Activated CD8-positive, alpha-beta memory T cell treated with anti-CD3 and anti-CD28 coated beads, Interleukin-2, amount 50 U/mL, for 4 hours (primary cell): ENCODE data around the gene RGPD3.
"Not testable (repeated sequence)": the region's sequence is repeated elsewhere in the genome, so short reads cannot be mapped to it uniquely, and the experiment has no call there.

Experiments used
- DNase-seq: peaks from one replicate; pipeline ENCODE4 v3.0.0-alpha.2; 2020

RGPD3 gene

DNA sequence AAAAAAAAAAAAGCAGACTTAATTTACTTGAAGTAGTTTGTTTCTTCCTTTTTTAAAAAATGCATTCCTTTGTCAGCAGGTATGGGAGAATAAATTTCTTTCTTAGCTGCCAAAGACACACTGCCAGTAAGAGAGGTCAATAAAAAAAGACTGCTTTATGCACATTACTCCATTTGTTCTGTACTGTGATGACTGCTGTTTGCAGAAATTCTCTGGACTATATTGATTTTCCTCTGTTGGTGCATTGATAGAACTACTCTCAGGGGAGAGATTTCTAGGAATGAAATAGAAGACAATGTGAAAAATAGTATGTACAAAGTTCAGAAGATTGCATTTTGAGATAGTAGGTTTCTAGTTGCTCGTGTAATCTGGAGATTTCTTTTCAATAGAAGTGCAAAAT lies 11.3 kb upstream of the RGPD3 start:
- DNase-seq: not testable (repeated sequence)

DNA sequence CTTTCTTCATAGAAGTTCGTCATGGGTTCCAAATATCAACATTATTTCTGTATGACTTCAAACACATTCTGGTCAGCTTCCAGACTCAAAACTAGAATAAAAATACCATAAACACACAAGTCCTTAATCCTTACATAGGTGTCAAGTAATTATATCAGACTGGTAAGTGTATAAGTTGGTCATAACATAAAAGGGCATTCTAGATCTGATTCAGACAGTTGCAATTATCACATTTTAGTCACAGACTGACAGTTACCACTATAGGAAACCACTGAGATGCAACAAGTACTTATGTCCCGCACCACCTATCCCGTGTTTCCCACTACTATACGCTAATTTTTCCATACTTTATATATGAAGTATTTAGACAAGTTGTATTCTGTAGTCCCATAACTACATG lies 9.4 kb upstream of the RGPD3 start:
- not testable (repeated sequence) for DNase-seq

DNA sequence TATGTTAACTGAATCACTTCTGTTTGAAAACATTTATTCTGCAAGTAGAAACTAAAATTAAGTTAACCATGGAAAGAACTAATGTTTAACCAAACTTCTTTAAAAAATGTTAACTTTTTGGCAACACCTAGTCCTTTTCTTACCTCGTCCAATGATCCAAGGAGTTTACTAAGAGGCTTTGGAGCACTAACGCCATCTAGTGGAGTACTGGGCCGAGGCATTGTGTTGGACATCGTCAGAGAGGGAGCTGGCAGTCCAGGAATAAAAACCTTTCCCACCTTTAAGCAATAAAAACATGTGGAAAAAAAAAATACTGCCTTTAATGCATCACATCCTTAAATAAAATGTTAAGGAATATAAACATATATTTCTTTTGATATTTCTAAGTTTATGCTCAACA lies 2.4 kb upstream of the RGPD3 start:
- peak; percentile 53 for DNase-seq

DNA sequence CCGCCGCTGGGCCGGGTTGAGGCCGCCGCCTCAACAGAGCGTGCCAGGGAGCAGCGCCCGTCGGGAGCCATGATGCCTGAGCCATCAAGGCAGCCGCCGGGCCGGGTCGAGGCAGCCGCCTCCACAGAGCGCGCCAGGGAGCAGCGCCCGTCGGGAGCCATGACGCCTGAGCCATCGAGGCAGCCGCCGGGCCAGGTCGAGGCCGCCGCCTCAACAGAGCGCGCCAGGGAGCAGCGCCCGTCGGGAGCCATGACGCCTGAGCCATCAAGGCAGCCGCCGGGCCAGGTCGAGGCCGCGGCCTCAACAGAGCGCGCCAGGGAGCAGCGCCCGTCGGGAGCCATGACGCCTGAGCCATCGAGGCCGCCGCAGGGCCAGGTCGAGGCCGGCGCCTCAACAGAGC lies 697 bp downstream of the RGPD3 start:
- not testable (repeated sequence) for DNase-seq

DNA sequence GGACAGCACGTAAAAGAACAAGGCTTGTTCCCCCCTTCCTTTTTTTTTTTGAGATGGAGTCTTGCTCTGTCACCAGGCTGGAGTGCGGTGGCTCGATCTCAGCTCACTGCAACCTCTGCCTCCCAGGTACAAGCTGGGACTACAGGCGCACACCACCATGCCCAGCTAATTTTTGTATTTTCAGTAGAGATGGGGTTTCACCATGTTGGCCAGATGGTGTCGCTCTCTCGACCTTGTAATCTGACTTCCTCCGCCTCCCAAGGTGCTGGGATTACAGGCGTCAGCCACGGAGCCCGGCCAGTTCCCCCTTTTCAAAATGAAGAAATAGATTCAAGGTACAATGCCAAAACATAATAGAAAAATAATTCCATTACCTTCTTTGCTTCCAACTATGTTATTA lies 6.3 kb downstream of the RGPD3 start:
- DNase-seq: not testable (repeated sequence)

DNA sequence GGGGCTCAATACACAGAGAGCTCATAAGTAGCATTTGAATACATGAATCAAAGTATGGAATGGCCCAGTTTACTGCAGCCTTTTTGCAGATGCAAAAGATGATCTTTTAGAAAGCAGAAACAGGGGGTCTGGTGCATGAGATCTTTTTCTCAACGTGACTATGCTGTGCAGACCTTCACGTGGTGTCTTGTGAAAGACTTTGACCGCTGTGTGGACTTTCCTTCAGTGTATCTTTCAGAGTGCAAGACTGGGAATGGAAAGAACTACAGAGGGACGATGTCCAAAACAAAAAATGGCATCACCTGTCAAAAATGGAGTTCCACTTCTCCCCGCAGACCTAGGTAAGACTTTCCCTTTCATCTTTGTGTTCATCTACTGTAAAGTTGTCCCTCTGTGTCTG lies 77.5 kb downstream of the RGPD3 start:
- DNase-seq: not testable (repeated sequence)

DNA sequence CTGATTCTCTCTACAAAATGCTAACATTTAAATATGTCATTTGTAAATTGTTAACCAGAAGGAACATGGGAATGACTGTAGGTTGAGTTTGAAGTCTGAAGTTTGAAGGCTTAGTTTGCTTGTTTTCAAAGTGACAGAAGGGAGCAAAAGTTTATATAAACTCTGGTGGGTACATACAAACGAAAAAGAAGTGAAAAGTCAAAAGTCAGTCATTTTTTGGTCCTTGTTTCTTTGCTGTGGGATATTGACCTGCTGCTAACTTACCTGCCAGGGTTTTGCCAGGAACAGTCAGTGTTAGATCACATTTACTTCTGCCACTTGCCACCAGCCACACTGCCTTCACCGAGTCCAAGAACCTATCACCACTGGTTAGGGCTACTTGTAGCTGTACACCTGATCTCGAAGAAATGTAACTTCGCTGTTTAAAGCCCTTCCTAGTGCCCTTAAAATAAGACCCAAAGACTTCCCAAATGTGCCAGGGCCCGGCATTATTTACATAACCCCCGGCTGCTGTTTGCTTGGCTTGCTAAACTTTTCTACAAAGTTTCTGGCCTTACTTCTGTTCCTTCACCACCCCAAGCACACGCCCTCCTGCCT lies 79.3 kb downstream of the RGPD3 start:
- not testable (repeated sequence) for DNase-seq

DNA sequence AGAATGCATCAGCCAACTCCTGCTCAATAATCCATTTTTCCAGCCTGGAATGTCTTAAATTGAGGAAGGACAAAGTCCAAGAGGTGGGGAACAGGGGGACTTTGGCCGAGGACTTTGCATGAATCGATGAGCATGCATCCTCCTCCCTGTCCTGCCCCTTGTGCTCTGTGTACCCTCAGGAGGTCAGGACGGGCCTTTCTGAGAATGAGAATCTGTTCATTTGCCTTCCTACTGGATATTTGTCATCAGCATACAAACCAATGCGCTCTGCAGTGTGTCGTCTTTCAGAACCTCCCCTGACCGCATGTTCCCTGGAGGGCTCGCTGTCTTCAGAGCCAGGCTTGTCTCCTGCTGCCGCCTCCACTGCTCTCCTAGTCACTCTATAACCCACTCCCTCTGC lies 83.7 kb downstream of the RGPD3 start:
- DNase-seq: not testable (repeated sequence)

DNA sequence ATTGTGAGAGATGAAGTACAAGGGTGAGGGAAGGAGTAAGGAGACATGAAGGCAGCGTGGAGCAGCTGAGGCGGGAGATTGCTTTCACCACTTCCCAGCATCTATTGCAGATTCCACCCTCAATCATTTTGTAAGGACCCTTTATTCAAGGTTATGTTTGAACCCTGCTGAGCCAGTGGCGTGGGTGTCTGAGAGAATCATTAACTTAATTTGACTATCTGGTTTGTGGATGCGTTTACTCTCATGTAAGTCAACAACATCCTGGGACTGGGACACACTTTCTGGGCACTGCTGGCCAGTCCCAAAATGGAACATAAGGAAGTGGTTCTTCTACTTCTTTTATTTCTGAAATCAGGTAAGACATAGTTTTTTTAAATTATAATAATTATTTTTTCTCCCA lies 86.3 kb downstream of the RGPD3 start:
- not testable (repeated sequence) for DNase-seq

DNA sequence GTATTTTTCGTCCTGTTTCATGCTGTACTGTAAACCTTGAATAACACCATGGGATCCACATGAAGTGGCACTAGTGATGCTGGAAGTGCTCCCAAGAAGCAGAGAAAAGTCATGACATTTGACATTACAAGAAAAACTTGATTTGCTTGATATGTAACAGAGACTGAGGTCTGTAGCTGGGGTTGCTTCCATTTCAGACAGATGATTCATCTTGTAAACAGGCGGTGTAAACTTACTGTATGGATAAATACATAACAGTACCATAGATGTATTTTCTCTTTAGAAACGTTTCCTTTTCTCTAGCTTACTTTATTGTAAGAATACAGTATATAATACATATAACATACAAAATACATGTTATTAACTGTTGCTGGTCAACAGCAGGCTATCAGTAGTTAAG lies 88.6 kb downstream of the RGPD3 start:
- DNase-seq: not testable (repeated sequence)

DNA sequence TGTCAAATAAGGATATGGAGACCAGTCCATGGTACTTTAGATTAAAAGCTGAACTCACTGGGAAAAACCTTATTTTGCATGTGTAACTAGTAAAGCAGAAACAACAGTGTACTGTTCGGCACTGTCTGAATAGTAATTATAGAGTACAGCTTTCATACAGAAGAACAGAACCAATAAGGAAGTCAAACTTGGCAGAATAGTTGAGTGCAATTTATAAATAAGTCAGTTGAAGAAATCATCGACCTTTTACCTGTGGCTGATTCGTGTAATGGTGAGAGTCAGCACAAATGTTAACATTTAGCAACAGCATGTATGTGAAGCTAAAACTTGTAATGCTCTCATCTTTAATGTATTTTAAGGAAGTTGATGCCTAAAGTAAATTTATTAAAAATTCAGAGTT lies 99.0 kb downstream of the RGPD3 start:
- DNase-seq: not testable (repeated sequence)

DNA sequence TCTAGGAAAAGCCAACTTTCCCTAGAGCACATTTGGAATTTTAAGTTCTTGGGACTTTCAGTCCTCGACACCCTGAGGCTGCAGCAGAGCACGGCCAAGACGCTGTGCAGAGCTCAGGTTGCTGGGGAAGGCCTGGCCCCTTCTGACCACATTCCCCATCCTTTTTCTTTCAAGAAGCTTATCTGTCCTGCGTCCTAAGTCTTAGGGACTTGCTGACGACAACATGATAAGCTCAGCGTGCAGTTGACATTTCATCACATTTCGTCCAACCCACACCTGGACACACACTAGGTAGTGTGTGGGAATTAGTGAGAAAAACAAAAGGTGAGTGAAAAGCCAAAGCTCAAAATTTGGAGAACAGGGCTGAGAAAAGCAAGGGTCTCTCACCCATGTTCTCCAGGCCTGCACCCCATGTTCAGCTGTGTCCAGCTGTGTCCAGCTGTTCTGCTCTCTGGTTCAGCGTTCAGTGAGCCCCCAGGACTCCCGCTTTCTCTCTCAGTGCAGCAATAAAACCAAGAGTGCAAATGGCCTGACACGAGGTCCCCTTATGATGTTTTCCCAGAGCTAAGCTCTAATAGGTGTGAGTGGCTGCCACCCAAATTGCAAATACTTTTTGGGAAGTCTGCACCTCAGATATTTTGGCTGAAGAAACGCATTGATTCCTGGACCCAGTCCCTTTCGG lies 101.9 kb downstream of the RGPD3 start:
- no peak for DNase-seq

DNA sequence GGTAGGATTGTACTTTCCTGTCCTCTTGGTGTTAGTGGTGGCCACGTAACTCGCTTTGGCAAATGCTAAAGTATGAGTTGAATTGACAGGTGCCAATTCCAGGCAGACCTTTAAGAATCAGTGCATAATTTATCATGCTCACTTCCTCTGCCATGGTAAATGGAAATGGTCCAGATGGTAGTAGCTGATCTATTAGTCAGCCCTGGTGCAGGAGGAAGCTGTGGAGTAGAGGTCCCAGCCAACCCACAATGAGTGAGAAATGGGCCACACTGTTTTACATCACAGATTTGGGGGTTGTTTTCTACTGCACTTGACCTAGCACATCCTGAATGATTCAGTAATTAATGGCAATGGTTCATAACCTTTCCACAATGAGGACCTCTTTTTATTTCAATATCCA lies 104.4 kb downstream of the RGPD3 start:
- DNase-seq: no peak

DNA sequence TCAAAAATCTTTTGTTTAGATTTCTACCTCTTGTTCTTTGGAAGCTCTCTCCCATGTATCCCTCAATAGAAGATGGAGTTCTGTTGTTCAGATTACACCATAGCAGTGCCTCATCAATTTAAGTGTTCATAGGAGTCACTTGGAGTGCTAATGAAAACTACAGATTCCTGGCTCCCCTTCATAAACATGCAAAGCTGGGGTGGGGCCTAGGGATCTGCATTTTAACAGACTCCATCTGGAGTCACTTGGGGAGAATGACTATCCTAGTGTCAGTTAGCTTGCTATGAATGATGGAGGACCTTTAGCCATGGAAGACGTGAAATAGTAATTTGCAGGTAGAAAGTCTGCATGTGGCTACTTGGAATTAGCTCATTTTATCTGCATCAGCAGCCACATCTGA lies 105.4 kb downstream of the RGPD3 start:
- no peak for DNase-seq

DNA sequence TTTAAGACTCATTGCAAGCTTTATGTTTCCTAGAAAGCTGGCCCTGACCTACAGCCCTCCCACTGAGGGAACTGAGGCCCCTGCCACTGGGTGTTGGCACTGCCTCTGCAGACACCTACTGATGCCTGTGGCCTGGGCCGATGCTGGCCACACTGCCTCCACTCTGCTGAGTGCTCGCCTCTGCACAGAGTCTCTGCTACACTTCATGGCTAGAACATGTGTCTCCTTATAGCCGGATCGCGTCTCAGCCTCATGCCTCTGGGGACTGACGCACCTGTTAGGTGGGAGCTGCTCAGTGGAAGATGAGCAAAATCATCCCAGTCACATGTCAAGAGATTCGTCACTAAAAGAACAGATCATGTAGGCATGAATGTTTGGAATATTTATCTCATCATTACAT lies 108.7 kb downstream of the RGPD3 start:
- DNase-seq: no peak

DNA sequence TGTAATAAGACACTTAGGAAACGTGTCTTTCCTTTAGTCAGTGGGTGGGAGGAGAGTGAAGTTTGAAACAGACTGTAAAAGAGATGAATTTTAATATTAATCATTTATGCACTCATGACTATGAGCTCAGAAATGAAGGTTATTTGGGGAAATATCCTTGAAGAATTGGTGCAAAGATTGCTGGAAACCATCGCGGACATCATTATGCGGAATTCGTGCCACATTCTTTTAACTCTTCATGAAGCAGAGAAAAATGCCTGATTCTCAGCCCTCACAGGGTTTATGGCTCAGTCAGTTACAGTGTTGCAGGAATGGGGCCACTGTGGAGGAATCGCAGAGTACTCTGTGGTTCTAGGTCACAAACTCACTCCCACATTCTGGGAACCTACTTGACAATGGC lies 109.7 kb downstream of the RGPD3 start:
- DNase-seq: no peak

DNA sequence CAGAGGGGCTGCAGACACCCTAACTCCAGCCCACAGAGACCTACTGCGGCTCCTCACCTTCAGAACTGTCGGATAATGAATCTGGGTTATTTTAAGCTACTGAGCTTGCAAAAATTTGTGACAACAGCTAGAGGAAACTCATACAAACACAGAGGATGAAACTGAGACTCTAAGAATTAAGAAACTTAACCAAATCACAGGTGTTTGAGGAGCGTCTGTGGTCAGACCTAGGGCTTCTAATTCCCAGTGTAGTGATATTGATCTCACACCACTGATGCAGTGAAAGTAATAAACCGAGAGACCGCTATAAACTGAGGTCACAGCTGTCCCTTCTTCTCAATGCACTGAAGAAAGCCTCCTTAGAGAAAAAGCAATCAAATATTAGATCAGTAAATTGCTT lies 110.1 kb downstream of the RGPD3 start:
- no peak for DNase-seq

DNA sequence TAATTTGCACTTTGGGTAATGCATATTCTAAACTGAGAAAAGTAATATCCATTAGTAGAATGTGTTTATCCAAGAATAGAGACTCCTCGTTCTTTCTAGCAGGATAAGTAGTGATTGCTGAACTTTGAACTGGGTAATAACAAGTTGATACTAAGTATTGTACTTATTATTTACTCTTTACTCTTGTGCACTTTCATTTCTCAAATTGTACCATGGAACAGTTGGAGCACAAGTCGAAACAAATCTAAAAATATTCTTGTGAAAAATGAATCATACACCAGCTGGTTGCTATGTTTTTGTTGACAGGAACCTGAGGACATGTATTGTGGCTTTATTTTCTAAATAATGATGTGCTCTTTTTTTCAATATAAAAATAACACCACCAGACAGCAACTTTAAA lies 111.9 kb downstream of the RGPD3 start:
- DNase-seq: no peak

DNA sequence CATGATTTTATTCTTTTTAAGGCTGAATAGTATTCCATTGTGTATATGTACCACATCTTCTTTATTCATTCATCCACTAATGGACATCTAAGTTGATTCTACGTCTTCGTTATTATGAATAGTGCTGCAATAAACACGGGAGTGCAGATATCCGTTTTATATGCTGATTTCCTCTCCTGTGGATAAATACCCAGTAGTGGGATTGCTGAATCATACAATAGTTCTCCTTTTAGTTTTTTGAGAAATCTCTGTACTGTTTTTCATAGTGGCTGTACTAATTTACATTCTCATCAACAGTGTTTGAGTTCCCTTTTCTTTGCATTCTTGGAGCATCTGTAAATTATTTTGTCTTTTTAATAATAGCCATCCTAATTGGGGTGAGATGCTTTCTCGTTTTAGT lies 114.5 kb downstream of the RGPD3 start:
- DNase-seq: no peak

DNA sequence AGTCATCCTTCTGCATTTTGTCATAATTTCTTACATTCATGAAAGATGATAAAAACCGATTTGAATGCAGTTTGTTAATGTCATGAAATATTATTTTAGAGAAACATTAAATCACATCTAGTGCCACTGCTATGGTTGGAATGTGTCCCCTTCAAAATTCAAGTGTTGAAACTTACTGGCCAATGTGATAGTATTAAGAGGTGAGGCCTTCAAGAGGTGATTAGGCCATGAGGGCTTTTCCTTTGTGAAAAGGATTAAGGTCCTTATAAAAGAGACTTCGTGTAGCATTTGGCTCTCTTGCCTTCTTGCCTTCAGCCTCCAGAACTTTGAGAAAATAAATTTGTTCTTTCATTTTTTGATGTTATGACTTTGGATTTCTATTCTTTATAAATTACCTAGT lies 117.2 kb downstream of the RGPD3 start:
- no peak for DNase-seq

DNA sequence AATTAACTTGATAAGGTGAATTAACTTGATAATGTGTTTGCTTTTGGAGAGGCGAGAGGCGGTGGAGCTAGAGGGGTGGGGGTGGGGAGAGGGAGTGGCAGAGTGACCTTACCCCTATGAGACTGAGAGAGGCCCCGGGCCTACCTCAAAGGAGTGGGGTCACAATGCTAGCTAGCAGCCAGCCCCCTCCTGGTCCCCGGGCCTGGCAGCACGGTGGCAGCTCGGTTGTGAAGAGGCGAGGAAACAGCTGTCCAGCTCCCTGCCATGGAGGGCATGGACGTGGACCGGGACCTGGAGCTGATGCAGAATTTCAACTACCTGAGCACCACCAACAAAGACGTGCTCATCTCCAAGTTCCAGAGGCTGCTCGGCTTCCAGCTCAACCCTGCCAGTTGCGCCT lies 123.9 kb downstream of the RGPD3 start:
- no peak for DNase-seq

DNA sequence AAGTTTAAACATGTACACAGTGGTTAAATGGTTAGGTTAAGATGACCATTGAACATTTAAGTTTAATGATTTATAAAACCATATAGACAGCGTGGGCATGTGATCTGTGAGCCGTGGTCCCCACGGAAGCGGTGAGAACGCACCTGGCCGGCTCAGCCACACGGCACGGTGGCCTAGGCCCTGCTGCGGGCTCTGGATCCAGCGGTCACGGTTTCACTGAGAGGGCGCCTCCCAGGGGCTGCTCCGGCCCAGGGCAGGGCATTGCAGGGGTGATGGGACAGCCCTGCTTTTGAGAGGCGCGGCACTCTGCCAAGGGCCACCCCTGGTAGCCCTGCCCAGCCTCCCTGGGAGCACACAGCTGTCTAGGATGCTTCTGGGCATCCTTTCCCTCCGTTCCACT lies 124.9 kb downstream of the RGPD3 start:
- no peak for DNase-seq

DNA sequence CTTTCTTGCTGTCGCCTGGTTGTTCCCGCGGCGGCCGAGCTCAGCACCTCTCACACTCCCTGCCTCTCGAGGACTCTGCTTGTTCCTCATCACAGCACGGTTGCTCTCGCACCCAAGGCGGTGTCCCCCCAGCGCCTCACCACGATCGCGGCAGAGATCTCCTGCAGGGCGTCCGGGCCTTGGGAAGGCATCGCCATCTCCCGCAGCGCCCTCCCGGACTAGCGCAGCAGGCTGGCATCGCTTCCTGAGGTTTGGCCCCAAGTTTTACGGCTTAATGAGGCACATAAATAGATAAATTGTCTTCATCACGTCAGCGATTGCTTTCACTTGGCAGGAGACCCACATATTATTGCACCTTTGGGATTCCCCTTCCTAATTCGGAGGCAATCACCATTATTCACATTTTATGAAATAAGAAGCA lies 125.4 kb downstream of the RGPD3 start:
- DNase-seq: no peak

DNA sequence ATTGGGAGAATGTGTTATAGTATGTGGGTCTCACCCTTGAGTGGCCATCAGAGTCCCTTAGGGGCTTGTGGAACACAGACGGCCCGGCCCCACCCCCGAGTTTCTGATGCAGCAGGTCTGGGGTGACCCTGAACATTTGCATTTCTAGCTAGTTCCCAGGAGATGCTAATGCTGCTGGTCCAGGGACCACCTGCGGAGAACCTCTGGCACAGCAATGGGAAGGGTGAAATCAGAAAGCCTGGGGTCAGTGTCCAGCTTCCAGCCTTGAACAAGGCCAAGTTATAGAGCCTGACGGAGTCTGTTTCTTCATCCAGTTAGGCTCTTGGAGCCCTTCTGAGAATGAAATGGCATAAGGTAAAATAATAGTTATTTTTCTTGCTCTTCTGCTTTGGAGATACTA lies 126.5 kb downstream of the RGPD3 start:
- DNase-seq: no peak
